Measurements from ENCODE around the gene ZNF222.

- TF ChIP-seq POLR2A (IDR thresholded peaks at IDR 0.05) = no peak
- no peak for TF ChIP-seq CTCF (IDR thresholded peaks at IDR 0.05)
Measured at GRCh38 chr19:44003461-44004009, 21.6 kb upstream of the ZNF222 start.
